ENCODE results near the gene TNPO2. TPM values are rescaled to one million over a fixed set of nuclear protein-coding genes. Genes with fewer than 3 reads are reported as not detected.

The TNPO2 gene
- total and polyA plus RNA-seq, 2 of the 13 experiments (the other 11 are each of a cell fraction or from before 2014, with no cell fraction given), result 31.7 to 61.0 TPM

DNA sequence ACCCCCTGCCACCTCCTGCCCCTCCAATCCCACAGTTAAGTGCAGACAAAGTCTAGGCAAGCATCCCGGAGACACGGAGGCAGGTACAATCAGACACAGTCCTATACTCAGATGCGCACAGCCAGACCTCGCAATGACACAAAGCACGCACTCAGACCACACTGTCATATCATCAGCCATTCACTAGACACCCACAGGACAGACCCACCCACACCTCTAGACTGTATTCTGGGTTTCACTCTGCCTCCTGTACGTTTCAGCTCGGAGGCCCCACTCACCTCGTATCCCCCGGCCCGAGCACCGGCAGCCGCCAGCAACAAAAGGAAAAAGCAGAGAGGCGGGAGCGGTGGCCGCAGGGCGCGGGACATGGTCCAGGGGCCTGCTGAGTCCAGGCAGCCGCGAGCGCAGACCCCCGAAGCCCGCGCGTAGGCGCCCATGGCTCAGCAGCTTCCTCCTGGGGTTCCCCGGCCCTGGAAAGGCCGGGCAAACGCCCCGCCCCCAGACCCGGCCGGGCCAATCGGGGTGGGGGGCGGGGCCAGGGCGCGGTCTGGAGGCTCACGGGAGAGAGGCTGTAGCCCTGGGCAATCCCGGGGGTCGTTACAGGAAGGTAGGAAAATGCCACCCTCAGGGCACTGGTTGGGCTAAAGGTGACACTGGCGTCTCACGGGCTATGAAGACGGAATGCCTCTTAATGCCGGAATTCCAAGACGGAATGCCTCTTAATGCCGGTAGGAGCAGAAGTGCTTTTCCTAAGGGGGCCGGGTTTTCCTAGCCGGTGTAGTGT, 57.3 kb downstream of the TNPO2 start, which contains the start of the genes MAN2B1 and WDR83 (continued):
- TF ChIP-seq, protein P1, sequence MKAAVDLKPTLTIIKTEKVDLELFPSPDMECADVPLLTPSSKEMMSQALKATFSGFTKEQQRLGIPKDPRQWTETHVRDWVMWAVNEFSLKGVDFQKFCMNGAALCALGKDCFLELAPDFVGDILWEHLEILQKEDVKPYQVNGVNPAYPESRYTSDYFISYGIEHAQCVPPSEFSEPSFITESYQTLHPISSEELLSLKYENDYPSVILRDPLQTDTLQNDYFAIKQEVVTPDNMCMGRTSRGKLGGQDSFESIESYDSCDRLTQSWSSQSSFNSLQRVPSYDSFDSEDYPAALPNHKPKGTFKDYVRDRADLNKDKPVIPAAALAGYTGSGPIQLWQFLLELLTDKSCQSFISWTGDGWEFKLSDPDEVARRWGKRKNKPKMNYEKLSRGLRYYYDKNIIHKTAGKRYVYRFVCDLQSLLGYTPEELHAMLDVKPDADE (CRISPR knock-in tag; IDR thresholded peaks at IDR 0.05), result no peak
- peak; percentile 79 for TF ChIP-seq PHF8 (CRISPR knock-in tag; IDR thresholded peaks at IDR 0.05)
- peak; percentile 53; the same call in 1 of the 2 replicates for TF ChIP-seq THAP9 (CRISPR knock-in tag; IDR thresholded peaks at IDR 0.05; ENCODE audit: borderline replicate concordance)
- TF ChIP-seq ZKSCAN1 (IDR thresholded peaks at IDR 0.05; ENCODE audit: low read length), result no peak
- TF ChIP-seq SMARCE1 (IDR thresholded peaks at IDR 0.05; ENCODE audit: borderline replicate concordance), result no peak
- TF ChIP-seq TBX3 (IDR thresholded peaks at IDR 0.05; ENCODE audit: borderline replicate concordance), result no peak
- no peak for TF ChIP-seq ZNF343 (CRISPR knock-in tag; IDR thresholded peaks at IDR 0.05)
- peak; percentile 25; the same call in 1 of the 3 replicates for TF ChIP-seq MXI1 (IDR thresholded peaks at IDR 0.05; ENCODE audit: borderline replicate concordance, low read depth, low read length)
- TF ChIP-seq, protein P2, sequence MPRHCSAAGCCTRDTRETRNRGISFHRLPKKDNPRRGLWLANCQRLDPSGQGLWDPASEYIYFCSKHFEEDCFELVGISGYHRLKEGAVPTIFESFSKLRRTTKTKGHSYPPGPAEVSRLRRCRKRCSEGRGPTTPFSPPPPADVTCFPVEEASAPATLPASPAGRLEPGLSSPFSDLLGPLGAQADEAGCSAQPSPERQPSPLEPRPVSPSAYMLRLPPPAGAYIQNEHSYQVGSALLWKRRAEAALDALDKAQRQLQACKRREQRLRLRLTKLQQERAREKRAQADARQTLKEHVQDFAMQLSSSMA (CRISPR knock-in tag; IDR thresholded peaks at IDR 0.05), result no peak
- TF ChIP-seq, protein P3, sequence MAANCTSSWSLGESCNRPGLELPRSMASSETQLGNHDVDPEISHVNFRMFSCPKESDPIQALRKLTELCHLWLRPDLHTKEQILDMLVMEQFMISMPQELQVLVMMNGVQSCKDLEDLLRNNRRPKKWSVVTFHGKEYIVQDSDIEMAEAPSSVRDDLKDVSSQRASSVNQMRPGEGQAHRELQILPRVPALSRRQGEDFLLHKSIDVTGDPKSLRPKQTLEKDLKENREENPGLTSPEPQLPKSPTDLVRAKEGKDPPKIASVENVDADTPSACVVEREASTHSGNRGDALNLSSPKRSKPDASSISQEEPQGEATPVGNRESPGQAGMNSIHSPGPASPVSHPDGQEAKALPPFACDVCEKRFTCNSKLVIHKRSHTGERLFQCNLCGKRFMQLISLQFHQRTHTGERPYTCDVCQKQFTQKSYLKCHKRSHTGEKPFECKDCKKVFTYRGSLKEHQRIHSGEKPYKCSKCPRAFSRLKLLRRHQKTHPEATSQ (CRISPR knock-in tag; IDR thresholded peaks at IDR 0.05; ENCODE audit: borderline replicate concordance), result no peak
- TF ChIP-seq IRF2 (CRISPR knock-in tag; IDR thresholded peaks at IDR 0.05), result no peak
- no peak for TF ChIP-seq ZNF496 (CRISPR knock-in tag; IDR thresholded peaks at IDR 0.05; ENCODE audit: insufficient replicate concordance)
- no peak for TF ChIP-seq ZNF841 (CRISPR knock-in tag; IDR thresholded peaks at IDR 0.05; ENCODE audit: borderline replicate concordance)
- no peak for TF ChIP-seq FOXO1 (CRISPR knock-in tag; IDR thresholded peaks at IDR 0.05)
- no peak for TF ChIP-seq NPAS2 (CRISPR knock-in tag; IDR thresholded peaks at IDR 0.05; ENCODE audit: borderline replicate concordance)
- no peak for TF ChIP-seq CBX5 (CRISPR knock-in tag; IDR thresholded peaks at IDR 0.05; ENCODE audit: borderline replicate concordance)
- no peak for TF ChIP-seq MBNL3 (CRISPR knock-in tag; conservative IDR thresholded peaks at IDR 0.05)
- no peak for TF ChIP-seq ZNF883 (CRISPR knock-in tag; IDR thresholded peaks at IDR 0.05; ENCODE audit: not compliant biosample characterization)
- no peak for TF ChIP-seq ZNF713 (CRISPR knock-in tag; IDR thresholded peaks at IDR 0.05)
- peak; percentile 87 for TF ChIP-seq HIVEP1 (CRISPR knock-in tag; IDR thresholded peaks at IDR 0.05)
- TF ChIP-seq BHLHE40 (IDR thresholded peaks at IDR 0.05; ENCODE audit: low read length), result no peak
- TF ChIP-seq NFE2 (CRISPR knock-in tag; IDR thresholded peaks at IDR 0.05), result no peak
- TF ChIP-seq JUN (CRISPR knock-in tag; IDR thresholded peaks at IDR 0.05), result no peak
- TF ChIP-seq ZNF558 (CRISPR knock-in tag; IDR thresholded peaks at IDR 0.05; ENCODE audit: borderline replicate concordance), result no peak
